Activated T-helper 1 cell treated with anti-CD3 and anti-CD28 coated beads, Interleukin-12 subunit alpha, Interleukin-12 subunit beta, Interleukin-2, Interleukin-4 antibody, amounts not matched to agents 30 ng/mL and 10 ng/mL and 1 ng/mL, durations not matched to agents 14 hours and 24 hours and 36 hours (primary cell): ENCODE results near the gene BBLN. TPM values are rescaled to one million over a fixed set of nuclear protein-coding genes. Genes with fewer than 3 reads are reported as not detected.

Experiments used
- total RNA-seq: library from RNA; stranded (reverse); gene quantifications from 2 replicates; pipeline ENCODE4 v1.2.3, GENCODE V29; 2022

The BBLN gene
- total RNA-seq, 1 donor from 2014 or later: 106 TPM

Other genes starting within 250 kb of the BBLN start
- 30.8 and 31.6 TPM in 2 replicates for gene ST6GALNAC4, start 243.2 kb upstream of the BBLN start, total RNA-seq
- 1.1 and 1.2 TPM in 2 replicates for gene PIP5KL1, start 229.5 kb upstream of the BBLN start, total RNA-seq
- 62.6 and 70.2 TPM in 2 replicates for gene DPM2, start 222.4 kb upstream of the BBLN start, total RNA-seq
- 39.8 and 43.4 TPM in 2 replicates for gene EEIG1, start 179.3 kb upstream of the BBLN start, total RNA-seq
- gene NAIF1, start 92.9 kb upstream of the BBLN start, total RNA-seq: 11.5 and 12.2 TPM in 2 replicates
- 13.4 and 13.5 TPM in 2 replicates for gene SLC25A25, start 92.0 kb upstream of the BBLN start, total RNA-seq
- gene PTGES2, start 32.5 kb upstream of the BBLN start, total RNA-seq: 87.7 and 89.2 TPM in 2 replicates
- gene LCN2, start 10.8 kb upstream of the BBLN start, total RNA-seq: not detected in 2 replicates
- 154 and 158 TPM in 2 replicates for gene CIZ1, start 31.3 kb downstream of the BBLN start, total RNA-seq
- 1.4 and 1.8 TPM in 2 replicates for gene DNM1, start 43.1 kb downstream of the BBLN start, total RNA-seq
- 52.3 and 53.0 TPM in 2 replicates for gene GOLGA2, start 115.7 kb downstream of the BBLN start, total RNA-seq
- 10.4 and 13.3 TPM in 2 replicates for gene SWI5, start 116.0 kb downstream of the BBLN start, total RNA-seq
- 41.8 and 44.0 TPM in 2 replicates for gene TRUB2, start 162.2 kb downstream of the BBLN start, total RNA-seq
- 59.0 and 59.5 TPM in 2 replicates for gene COQ4, start 162.6 kb downstream of the BBLN start, total RNA-seq
- gene SLC27A4, start 180.3 kb downstream of the BBLN start, total RNA-seq: 41.8 and 43.2 TPM in 2 replicates
- gene URM1, start 211.1 kb downstream of the BBLN start, total RNA-seq: 81.6 and 82.6 TPM in 2 replicates